Gastroesophageal sphincter (tissue), 4 donors: ENCODE results near the gene TP53BP1. TPM values are rescaled to one million over a fixed set of nuclear protein-coding genes. Genes with fewer than 3 reads are reported as not detected.

Experiments used
- ATAC-seq: fragments of 150-250 bp; one replicate; pipeline ENCODE4 v1.9.1; 2016; ENCODE audit warnings: mild to moderate bottlenecking, moderate library complexity
- H3K27ac ChIP-seq, 4 donors: fragments of 200-600 bp; sonication (generic) in 3 of 4; 1 replicate in 3 of 4; 2 replicates in 1 of 4; pipeline ENCODE4 v1.5.1; 2016 to 2019
- H3K27me3 ChIP-seq: fragments of 200-600 bp; sonication (generic); one replicate; pipeline ENCODE4 v1.5.1; 2019
- H3K36me3 ChIP-seq, 2 donors: fragments of 200-600 bp; sonication (generic); one replicate each; pipeline ENCODE4 v1.5.1; 2019; ENCODE audit warnings: control low read depth in 1 of 2
- H3K4me1 ChIP-seq, 3 donors: fragments of 200-600 bp; sonication (generic); 1 replicate in 2 of 3; 2 replicates in 1 of 3; pipeline ENCODE4 v1.5.1; 2016 to 2019; ENCODE audit warnings: control low read depth in 2 of 3
- H3K4me3 ChIP-seq, 2 donors: fragments of 200-600 bp; sonication (generic); one replicate each; pipeline ENCODE4 v1.5.1; 2019; ENCODE audit warnings: mild to moderate bottlenecking in 1 of 2, moderate library complexity in 1 of 2
- H3K9me3 ChIP-seq, 3 donors: fragments of 200-600 bp; sonication (generic); one replicate each; pipeline ENCODE4 v1.5.1; 2017 to 2019; ENCODE audit warnings: control low read depth in 2 of 3
- CTCF ChIP-seq, 4 experiments: fragments of 200-600 bp in 2 of 4; fragments of 450-650 bp in 2 of 4; sonication (generic) in 1 of 4; IDR thresholded peaks; one replicate each; pipeline ENCODE4 v1.5.1; 2017 to 2019; ENCODE audit warnings: antibody characterized with exemption in 4 of 4, mild to moderate bottlenecking in 2 of 4, moderate library complexity in 2 of 4
- EP300 ChIP-seq: sonication (generic); formaldehyde crosslinking; IDR thresholded peaks from one replicate; pipeline ENCODE4 v1.6.1; 2017; ENCODE audit warnings: antibody characterized with exemption, mild to moderate bottlenecking
- POLR2A ChIP-seq, 2 donors: fragments of 450-650 bp; IDR thresholded peaks; one replicate each; pipeline ENCODE4 v1.6.1; 2017; ENCODE audit warnings: antibody characterized with exemption in 2 of 2, mild to moderate bottlenecking in 2 of 2, moderate library complexity in 1 of 2
- POLR2AphosphoS5 ChIP-seq: sonication (generic); formaldehyde crosslinking; IDR thresholded peaks from one replicate; pipeline ENCODE4 v1.6.1; 2017; ENCODE audit warnings: antibody characterized with exemption
- WGBS, 2 donors: methylation state at CpG; one replicate each; pipeline ENCODE4 v1.1.5; 2018; ENCODE audit warnings: low coverage in 1 of 2; 5-methylcytosine and 5-hydroxymethylcytosine counted together
- total RNA-seq, 4 donors: library from RNA; depleted of rRNA; stranded (reverse); fragments of >200 nt; gene quantifications; one replicate each; pipeline ENCODE4 v1.1.0, GENCODE V29; 2016

Gene TP53BP1
- total RNA-seq, 4 donors from 2014 or later = 21.8 to 40.2 (median 33.5) TPM

- TF ChIP-seq POLR2A (IDR thresholded peaks at IDR 0.05) = no peak
- TF ChIP-seq POLR2AphosphoS5 = no peak
- TF ChIP-seq CTCF (IDR thresholded peaks at IDR 0.05) = peak in 3 of 4 experiments; percentile 43 to 49 (median 43)
- TF ChIP-seq EP300 = no peak
- Histone ChIP-seq H3K4me1 (peaks cover 0 to 7% (median 0%) of the 10 kb centered on the region in 3 donors), H3K9me3 (no peaks in the 10 kb centered on the region), H3K36me3 (peaks cover 5 to 73% of the 10 kb centered on the region in 2 donors), H3K27me3 (no peaks in the 10 kb centered on the region), H3K4me3 (no peak overlapping the region), H3K27ac (no peak overlapping the region)
- no peak for ATAC-seq
- 51 to 60% methylated on average over 4 of the region's 4 CpGs for WGBS, 2 donors
Measured at GRCh38 chr15:43483297-43484128, 9.4 kb downstream of the TP53BP1 start.

GRCh38 chr15:43473885-43474284, 19.1 kb downstream of the TP53BP1 start:
- no CpG with 5 or more reads among the region's 25 CpGs for WGBS, 2 donors
- TF ChIP-seq POLR2AphosphoS5 = no peak
- H3K9me3 ChIP-seq = no peaks in the 10 kb centered on the region

GRCh38 chr15:43471975-43472374, 21.0 kb downstream of the TP53BP1 start:
- Histone ChIP-seq H3K27me3 (no peaks in the 10 kb centered on the region), H3K4me1 (no peaks in the 10 kb centered on the region), H3K9me3 (no peaks in the 10 kb centered on the region), H3K4me3 (no peak overlapping the region), H3K27ac (no peak overlapping the region), H3K36me3 (peaks cover 2 to 99% of the 10 kb centered on the region in 2 donors)
- no peak for TF ChIP-seq EP300
- no peak for TF ChIP-seq POLR2A (IDR thresholded peaks at IDR 0.05)
- no peak for TF ChIP-seq CTCF (IDR thresholded peaks at IDR 0.05)
- no peak for TF ChIP-seq POLR2AphosphoS5
- ATAC-seq = no peak

More at GRCh38 chr15:43473885-43474284, 19.1 kb downstream of the TP53BP1 start:
- Histone ChIP-seq H3K27ac (no peak overlapping the region), H3K4me3 (no peak overlapping the region), H3K27me3 (no peaks in the 10 kb centered on the region), H3K4me1 (no peaks in the 10 kb centered on the region), H3K36me3 (peaks cover 2 to 99% of the 10 kb centered on the region in 2 donors)
- no peak for ATAC-seq

GRCh38 chr15:43469867-43470266, 23.1 kb downstream of the TP53BP1 start:
- Histone ChIP-seq H3K4me3 (no peak overlapping the region), H3K4me1 (no peaks in the 10 kb centered on the region), H3K27me3 (no peaks in the 10 kb centered on the region), H3K27ac (no peak overlapping the region), H3K36me3 (peaks cover 0 to 99% of the 10 kb centered on the region in 2 donors), H3K9me3 (no peaks in the 10 kb centered on the region)
- 71 to 86% methylated on average over 3 of the region's 3 CpGs for WGBS, 2 donors
- TF ChIP-seq POLR2A (IDR thresholded peaks at IDR 0.05) (no peak), CTCF (IDR thresholded peaks at IDR 0.05) (no peak), EP300 (no peak), POLR2AphosphoS5 (no peak)
- no peak for ATAC-seq

- H3K9me3 ChIP-seq = no peaks in the 10 kb centered on the region
- H3K4me3 ChIP-seq = no peak overlapping the region
- H3K27ac ChIP-seq = no peak overlapping the region
- TF ChIP-seq POLR2A (IDR thresholded peaks at IDR 0.05) = no peak
- TF ChIP-seq CTCF (IDR thresholded peaks at IDR 0.05) = no peak
- no peak for TF ChIP-seq EP300
- no peak for TF ChIP-seq POLR2AphosphoS5
- 56 to 85% methylated on average over 2 of the region's 2 CpGs for WGBS, 2 donors
- no peaks in the 10 kb centered on the region for H3K4me1 ChIP-seq
- H3K36me3 ChIP-seq = peaks cover 0 to 98% of the 10 kb centered on the region in 2 donors
- ATAC-seq = no peak
- no peaks in the 10 kb centered on the region for H3K27me3 ChIP-seq
Measured at GRCh38 chr15:43465100-43465499, 27.9 kb downstream of the TP53BP1 start.
